HG03521 (cell line): ENCODE results near the gene TSACC.

Source experiments
- ATAC-seq: cut with Tn5 transposase; IDR thresholded peaks from one replicate; pipeline ENCODE4 v1.9.1; 2021; ENCODE audit warnings: mild to moderate bottlenecking, moderate library complexity; ENCODE audit not compliant: unreplicated experiment

TSACC gene

DNA sequence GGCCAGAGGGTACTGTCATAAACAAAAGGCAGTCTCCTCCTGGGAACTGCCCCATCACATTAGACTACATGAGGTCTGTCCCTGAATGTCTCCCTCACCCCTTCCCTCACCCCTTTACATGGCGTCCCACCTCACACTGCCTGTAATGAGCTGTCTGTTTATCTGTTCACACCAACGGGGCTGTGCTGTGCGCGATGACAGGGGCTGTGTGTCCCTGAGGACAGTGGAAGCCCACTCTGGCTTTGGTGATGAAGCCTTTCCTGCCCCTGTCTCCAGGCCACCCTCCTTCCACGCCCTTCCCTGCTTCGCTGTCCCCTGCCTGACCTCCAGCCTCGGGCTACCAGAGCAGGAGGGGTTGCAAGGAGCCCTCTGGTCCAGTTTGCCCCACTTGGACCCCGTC lies 53.4 kb downstream of the TSACC start:
- ATAC-seq = no peak

DNA sequence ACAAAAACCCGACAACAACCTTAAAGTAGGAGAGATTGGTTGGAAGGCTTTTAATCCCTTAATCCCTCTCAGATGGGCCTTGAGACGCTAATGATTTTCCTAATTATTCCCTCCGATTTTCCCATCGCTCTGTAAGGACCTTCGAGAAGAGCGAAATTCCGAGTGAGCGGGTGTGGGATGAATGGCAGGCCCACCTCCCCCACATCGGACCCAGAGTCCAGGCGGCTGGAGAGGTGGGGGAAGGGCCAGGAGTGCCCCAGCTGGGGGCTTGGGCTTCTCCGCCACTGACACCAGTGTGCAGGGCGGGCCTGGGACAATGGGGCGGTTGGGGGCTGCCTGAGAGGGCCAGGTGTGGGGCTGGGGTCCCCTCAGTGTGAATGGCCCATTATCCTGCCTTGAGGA lies 54.1 kb downstream of the TSACC start:
- ATAC-seq = no peak

DNA sequence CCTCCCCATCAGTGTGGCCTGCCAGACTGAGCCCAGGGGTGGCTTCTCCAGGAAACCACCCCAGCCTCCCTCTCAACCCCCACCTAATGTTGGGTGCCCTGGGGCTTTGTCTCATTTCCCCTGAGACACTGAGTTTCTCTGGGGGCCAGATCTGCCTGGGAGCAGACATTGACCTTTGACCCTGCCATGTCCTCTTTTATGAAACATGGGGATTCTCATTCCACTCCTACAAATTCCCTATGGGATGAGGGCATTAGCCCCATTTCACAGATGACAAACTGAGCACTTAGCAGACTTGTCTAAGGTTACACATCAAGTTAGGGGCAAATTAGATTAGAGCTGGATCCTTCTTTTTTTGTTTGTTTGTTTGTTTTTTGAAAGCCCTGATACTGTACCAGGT lies 54.8 kb downstream of the TSACC start:
- ATAC-seq = no peak

DNA sequence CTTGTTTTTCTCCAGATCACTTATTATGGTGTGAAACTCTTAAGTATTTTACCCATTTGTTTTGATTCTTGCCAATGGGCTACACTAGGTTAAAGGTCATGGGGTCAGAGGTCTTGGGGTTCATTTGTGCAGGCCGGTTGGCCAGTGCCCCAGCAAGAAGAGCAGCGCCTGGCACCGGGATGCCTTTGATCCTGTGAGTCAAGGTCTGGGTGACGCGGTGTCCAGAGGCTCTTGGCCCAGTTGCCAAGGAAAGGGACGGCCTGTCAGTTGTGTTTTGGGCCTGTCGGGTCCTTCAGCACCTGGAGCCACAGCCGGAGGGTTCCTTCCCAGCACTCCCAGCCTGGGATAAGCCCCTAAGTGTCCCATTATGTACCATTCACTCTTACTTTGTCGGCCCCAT lies 55.8 kb downstream of the TSACC start:
- no peak for ATAC-seq

DNA sequence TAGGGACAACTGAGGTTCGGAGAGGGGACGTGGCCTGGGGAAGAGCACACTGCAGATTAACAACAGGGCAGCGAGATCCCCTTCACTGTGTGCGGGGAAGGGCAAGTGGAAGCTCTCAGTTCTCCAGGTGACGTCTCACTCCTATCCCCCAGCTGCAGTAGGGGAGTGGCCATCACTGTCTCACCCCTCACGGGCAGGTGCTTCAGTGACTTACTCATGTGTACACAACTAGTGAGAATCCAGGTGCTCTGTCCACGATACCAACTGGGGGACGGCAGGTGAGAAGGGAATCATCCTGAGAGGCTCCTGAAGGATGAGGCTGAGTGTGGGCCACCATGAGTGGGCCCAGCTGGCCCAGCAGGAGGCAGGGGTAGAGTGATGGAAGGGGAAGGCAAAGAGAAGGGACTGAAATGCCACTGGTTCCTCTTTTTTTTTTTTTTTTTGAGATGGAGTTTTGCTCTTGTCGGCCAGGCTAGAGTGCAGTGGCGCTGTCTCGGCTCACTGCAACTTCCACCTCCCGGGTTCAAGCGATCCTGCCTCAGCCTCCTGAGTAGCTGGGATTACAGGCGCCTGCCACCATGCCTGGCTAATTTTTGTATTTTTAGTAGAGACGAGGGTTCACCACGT lies 56.6 kb downstream of the TSACC start:
- no peak for ATAC-seq
